ENCODE measurements around the gene PPFIA3.
"Not testable (repeated sequence)": the region's sequence is repeated elsewhere in the genome, so short reads cannot be mapped to it uniquely, and the experiment has no call there.

PPFIA3 gene

DNA sequence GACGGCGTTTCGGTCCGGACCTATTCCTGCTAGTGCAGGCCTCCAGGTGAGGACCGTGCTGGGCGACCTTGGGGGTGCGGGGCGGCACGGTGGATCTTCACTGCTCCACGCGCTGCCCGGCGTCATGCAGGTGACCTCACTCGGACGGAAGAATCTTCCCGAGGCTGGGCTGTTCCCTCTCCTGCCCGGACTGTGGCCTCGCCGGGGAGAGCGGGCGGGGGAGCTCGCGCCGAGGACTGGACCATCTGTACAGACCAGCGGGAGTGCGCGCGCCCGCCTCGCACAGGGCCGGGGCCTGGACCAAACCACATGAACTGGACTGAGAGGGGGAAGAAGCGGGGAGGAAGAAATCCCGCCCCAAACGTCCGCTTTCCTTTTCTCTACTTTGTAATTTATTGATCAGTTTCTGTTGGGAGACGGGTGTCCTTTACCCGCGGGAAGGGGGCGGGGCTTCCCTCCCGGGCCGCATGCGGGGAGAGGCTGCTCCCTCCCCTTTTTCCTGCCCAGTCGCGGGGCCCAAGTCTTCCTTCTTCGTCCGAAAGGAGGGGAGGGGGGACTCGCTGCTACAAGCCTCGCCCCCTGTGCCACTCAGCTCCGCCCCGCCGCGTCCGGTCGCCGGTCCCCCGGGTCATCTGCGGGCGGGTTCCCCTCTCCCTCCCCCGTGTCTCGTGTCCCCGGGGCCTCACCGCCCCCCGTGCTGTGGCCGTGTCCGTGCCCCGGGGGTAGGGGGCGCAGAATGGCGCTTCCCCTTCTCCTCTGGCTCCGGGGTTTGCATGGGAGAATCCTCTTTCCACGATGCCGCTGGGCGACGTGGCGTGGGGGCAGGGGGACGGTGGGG is 31.0 kb downstream of the PPFIA3 start:
- peak; percentile 72 for DNase-seq

DNA sequence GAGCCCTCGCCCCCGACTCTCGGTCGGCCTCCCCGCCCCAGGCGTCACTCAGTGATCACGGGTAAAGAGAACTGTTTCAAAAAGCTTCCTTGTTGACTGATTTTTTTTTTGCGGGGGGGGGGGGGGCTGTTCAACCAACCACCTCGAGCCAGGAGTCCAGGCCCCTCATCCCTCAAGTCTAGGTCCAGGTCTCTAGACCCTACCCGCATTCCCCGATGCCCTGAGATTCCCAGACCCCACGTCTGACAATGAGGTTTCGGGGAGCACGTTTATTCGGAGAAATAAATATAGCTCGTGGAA is 31.6 kb downstream of the PPFIA3 start:
- DNase-seq: no peak

DNA sequence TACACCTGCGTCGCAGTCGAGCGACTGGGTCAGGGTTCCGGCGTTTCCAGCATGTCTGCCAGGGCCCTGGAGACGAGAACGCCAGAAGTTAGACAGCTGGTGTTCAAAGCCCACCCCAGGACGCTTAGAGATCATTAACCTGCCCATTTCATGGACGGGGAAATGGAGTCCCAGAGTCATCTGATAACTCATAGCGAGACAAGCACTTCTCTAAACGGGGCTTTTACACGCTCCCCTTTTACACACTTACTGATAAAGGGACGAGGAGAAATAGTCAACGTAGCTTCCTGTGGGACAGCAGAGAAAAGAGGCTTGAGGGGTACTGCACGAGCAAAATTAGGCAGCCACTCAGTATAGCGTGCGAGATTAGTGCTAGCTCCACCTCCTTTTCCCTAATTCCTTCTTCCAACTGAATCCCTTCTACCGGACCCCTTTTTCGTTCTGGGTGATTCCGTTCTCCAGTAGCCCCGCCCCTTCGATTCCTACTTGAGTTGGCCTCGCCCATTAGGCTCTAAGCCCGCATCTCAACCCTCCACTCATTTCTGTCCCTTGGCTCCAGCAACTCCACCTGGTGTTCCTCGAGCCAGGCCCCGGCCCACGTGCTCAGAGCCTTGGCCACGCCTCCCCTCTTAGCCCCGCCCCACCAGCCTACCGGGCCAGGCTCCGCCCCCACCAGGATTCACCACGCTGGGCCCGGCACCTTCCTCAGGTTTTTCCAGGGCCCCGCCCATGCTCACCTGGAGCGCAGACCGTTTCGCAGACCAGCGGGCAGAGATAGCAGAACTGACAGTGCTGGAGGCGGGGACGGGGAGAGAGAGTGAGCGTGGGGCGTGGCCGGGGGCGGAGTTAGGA is 32.1 kb downstream of the PPFIA3 start:
- DNase-seq: no peak

DNA sequence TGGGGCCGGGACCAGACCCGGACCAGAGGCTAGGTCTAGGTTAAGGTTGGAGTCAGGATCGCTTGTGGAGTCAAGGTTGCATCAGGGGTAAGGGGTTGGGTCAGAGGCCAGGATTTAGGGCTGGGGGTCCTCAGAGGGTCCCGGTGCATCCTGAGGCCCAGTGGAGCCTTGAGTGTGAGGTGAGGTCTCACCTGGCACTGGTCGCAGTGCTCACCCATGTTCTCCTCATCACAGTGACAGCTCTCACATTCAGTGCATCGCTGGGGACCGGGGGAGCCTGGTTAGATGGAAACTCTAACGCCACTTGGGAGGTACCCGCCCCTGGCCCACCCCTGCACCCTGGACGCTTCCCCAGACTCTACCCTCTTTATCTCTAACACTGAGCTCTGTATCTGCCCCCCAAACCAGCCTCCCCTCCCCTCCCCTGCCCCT is 32.8 kb downstream of the PPFIA3 start:
- no peak for DNase-seq

DNA sequence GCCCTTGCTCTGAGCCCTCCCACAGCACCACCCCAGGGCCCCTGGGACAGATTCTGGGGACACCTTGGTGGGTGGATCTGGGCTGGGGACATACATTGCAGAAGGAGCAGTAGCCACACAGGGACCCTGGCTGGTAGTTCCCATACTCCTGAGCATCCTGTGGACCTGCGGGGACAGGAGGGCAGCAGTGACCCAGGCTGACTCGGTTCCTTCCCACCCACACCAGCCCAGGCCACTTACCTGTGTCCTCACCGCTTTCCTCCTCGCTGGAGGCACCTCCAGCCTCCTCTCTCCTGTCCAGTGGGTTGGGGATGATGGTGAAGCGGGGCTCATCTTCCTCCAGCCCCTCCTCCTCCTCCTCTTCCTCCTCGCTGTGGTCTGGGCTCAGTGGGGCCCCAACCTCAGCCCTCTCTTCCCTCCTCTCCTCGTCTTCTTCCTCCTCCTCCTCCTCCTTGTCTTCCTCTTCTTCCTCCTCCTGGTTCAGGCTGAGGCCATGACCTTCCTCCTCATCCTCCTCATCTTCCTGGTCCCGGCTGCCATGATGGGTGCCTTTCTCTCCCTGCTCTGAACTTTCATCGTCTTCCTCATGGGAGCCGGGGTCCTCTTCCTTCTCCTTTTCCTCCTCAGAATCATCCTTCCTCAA is 33.9 kb downstream of the PPFIA3 start:
- DNase-seq: no peak

DNA sequence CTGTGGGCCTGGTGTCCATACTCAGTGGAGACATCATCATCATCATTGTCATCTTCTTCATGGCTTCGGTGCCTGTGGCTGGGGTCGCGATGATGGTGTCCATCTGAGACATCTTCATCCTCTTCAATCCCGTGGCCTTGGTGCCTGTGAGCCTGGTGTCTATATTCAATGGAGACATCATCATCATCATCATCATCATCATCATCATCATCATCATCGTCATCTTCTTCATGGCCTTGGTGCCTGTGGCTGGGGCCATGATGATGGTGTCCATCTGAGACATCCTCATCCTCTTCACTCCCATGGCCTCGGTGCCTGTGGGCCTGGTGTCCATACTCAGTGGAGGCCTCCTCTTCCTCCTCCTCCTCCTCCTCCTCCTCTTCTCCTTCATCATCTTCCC is 34.9 kb downstream of the PPFIA3 start:
- no peak for DNase-seq

DNA sequence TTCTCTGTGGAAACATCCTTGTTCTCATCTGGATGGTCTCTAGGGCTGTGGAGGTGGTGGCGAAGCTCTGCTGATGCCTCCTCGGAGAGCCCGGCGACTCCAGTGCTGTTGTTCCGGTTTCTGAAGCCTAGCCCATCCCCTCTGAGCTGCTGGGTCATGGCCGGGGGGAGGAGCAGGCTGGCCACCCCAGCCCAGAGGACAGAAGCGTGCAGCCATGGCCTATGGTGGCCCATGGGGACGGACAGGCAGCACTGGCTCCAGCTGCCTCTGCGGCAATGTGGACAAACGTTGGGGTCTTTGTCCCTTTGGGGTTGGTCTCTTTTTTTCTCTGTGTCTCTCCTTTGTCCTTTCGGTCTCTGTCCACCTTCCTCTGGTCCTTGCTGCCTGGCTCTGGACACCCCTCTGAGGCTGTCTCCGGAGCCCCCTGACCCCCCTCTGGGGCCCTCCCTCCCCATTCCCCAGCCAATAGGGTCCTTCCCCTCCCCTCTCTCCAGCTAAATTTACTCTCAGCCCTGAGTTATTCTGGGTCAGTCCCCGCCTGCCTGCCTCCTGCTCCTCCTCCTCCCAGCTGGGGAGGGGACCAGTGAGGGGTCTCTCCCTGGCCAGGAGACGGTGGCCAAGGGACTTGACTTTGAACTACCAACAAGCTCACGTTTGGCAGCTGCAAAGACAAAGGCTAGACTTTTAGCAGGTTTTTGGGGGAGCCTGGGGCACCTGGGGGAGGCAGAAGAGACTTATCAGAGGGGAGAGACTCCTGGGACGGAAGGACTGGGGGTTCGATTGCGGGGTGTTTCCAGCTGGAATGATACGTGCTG is 35.9 kb downstream of the PPFIA3 start, which contains the start of gene HRC:
HRC (minus strand) TSS at position 392 of the 815 bp plus-strand sequence; CDS start at position 233, 159 bp downstream.
- no peak for DNase-seq

DNA sequence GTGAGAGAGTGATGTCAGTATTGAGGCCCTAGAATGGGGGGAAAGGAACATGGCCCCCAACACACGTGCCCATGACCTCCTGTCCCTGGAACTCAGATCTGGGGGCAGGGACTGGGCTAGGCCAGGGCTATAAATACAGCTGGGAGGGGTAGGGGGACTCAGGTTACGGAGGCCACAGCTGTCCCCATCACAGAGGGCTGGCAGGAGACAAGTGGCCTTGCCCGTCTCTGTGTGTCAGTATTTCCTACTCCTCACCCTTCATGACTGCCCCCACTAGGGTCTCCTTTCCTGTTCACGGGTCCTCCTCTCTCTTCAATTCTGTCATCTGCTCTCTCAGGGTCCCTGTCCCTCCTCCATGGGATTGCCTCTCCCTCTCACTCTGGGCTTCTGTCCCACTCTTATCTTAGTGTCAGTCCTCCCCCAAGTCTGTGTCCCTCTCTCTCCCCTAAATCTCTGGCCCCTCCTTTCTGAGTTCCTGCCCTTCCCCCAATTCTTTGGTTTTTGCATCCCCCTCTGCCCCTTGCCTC is 36.5 kb downstream of the PPFIA3 start:
- no peak for DNase-seq

DNA sequence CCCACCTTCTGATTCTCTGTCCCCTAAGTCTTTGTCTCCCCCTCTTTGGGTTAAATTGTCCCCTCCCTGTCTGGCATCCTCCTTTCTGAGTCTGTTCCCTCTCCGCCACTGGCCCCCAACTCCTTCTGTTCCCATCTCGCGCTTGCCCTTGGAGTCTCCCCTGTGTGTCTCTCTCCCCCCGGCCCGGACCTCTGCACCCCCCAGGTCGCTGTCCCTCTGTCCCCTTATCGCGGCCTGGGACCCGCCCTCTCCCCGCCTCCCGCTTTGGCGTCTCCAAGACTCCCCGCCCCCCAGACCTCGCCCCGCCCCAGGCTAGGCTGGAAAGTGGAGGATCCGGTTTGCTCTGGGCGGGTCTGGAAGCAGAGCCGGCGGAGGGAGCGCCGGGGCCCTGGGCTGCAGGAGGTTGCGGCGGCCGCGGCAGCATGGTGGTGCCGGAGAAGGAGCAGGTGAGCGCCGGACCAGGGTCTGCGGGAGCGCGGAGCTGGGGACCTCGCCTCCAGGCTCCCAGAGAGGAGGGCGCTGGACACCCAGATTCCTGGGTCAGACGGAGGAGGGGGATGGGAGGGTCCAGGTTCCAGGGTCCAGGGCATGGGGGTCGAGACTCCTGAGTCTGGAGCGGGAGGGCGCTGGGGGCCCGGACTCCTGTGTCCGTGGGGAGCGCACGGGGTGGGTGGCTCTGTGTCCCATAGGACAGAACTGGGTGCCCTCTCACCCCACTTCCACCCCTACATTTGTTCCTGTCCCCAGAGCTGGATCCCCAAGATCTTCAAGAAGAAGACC is 38.3 kb downstream of the PPFIA3 start, which contains the start of gene TRPM4:
TRPM4 (plus strand) TSS at position 348 of the 780 bp plus-strand sequence; CDS start at position 423, 75 bp downstream.
- DNase-seq: peak; percentile 63

DNA sequence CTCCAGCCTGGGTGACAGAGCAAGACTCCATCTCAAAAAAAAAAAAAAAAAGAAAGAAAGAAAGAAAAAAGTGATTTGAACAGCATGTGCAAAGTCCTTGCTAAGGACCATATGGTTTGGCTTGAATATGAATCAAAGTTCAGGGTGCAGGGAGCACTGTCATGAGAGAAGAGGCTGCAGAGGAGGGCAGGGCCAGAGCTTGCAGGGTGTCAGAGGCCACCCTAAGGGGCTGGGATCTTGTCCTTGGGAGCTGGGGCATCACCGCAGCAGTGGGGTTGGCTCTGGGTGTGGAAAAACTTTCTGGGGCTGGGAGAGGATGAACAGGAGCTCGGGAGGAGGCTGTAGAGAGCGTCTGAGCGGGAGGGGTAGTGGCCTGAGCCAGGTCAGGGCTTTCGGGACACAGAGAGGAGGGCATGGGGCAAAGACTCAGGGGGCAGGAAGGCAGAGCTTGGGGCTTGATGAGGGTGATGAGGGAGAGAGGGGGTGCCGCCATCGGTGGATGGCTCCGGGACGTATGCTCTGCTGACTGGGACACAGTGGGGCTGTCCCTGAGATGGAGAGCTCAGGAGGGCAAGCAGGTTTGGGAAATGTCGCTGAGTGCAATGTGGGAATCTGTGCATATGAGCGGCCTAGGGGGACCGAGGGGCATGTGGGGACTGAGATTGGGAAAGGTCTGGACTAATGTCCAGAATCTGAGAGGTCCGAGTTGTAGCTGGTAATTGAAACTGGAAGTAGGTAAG is 41.3 kb downstream of the PPFIA3 start:
- no peak for DNase-seq

DNA sequence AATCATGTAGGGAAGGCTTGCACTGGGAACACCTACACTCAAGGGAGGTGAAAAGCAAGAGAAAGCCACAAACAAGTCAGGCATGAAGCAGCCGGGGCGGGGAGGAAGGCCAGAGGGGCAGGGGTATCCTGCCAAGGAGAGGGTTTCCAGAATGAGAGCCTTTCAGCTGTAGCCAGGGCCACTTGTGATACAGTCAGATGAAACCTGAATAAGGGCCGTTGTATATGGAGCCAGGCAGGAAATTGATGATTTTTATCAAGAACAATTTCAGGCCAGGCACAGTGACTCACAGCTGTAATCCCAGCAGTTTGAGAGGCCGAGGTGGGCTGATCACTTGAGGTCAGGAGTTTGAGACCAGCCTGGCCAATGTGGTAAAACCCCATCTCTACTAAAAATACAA is 42.6 kb downstream of the PPFIA3 start:
- no peak for DNase-seq

DNA sequence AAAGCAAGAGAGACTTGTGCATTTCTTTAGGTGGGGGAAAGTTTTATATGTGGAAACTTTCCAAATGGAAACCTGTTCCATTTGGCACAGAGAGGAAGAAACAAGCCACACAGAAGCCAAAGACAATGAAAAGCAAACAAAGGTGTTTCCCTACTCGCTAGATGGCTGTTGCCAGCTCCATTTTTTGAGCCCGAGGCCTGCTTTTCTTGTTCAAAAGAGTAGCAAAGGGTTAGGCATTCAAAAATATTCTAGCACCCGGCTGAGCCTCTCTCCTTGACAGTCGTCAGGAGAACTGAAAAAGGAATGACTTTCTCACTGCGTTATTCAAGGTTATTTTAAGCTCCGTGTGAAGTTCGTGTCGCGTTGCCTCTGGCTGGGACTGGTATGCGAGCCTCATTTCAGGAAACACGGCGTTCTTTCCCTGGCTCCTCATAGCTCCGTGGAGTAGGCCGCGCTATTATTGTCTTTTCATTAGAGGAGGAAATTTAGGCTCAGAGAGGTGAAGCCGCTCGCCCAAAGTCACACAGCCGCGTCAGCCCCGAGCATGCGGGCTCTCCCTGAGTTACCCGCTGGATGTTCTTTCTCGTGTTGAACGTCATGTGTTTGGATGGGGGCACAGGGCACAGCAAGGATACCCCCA is 45.9 kb downstream of the PPFIA3 start:
- no peak for DNase-seq

DNA sequence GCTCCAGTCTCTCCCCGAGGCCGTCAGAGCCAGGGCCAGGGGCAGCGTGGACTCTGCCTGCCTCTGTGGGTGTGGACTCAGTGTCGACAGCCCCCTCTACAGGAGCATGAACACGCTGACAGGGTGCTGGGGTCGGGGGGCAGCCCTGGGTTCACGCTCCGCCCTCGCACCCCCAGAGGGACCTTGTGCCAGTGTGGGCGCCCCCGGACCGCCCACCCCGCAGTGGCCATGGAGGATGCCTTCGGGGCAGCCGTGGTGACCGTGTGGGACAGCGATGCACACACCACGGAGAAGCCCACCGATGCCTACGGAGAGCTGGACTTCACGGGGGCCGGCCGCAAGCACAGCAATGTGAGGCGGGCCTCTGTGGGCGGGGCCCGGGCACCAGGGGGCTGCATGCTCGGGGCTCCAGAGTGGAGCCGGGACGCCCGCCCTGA is 46.5 kb downstream of the PPFIA3 start:
- DNase-seq: no peak

DNA sequence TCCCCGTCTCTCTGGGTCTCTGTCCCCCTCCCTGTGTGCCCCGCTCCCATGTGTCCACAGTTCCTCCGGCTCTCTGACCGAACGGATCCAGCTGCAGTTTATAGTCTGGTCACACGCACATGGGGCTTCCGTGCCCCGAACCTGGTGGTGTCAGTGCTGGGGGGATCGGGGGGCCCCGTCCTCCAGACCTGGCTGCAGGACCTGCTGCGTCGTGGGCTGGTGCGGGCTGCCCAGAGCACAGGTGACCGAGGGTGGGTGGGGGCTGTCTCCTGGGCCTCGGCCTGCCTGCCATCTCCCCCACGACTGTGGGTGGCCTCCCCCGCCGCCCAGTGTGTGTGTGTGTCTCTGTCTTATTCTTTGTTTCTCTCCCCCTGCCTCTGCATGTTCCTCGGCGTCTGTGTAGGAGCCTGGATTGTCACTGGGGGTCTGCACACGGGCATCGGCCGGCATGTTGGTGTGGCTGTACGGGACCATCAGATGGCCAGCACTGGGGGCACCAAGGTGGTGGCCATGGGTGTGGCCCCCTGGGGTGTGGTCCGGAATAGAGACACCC is 48.6 kb downstream of the PPFIA3 start:
- no peak for DNase-seq

DNA sequence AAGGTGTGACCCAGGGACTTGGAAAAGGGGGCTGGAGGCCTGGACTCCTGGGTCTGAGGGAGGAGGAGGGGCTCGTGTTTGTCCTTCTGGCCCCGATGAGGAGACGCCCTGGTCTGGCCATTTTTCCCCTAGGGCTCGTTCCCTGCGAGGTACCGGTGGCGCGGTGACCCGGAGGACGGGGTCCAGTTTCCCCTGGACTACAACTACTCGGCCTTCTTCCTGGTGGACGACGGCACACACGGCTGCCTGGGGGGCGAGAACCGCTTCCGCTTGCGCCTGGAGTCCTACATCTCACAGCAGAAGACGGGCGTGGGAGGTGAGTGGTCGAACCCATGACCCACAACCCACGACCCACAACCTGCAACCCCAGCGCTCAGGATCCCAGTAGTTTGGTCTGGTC is 49.1 kb downstream of the PPFIA3 start:
- DNase-seq: no peak

DNA sequence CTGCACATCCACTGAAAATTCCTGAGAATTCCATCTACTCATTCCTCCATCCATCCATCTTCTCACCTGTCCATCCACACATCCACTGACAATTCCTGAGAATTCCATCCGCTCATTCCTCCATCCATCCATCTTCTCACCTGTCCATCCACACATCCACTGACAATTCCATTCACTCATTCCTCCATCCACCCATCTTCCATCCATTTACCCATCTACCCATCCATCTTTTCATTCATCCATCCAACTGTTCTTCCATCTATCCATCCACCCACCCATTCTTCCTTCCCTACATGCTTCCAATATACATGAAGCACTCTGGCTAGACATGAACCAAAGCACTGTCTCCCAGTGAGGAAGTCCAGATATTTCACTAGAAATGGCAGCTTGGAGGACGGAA is 53.9 kb downstream of the PPFIA3 start:
- no peak for DNase-seq

DNA sequence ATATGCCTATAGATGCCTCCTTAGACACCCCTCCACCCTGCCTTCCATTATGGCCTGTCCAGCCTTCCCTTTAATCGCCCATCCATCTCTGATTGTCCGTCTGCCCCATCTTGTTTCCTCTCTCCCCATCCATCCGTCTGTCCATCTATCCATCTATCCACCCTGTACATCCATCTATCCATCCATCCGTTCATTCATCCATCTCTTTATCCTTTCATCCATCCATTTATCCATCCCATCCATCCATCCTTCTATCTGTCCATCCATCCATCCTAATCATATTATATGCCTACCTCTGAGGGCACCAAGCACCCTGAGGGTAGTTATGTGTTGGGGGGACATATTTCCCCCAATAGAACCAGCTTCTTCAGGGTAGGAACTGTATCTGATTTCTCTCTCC is 61.3 kb downstream of the PPFIA3 start:
- no peak for DNase-seq

DNA sequence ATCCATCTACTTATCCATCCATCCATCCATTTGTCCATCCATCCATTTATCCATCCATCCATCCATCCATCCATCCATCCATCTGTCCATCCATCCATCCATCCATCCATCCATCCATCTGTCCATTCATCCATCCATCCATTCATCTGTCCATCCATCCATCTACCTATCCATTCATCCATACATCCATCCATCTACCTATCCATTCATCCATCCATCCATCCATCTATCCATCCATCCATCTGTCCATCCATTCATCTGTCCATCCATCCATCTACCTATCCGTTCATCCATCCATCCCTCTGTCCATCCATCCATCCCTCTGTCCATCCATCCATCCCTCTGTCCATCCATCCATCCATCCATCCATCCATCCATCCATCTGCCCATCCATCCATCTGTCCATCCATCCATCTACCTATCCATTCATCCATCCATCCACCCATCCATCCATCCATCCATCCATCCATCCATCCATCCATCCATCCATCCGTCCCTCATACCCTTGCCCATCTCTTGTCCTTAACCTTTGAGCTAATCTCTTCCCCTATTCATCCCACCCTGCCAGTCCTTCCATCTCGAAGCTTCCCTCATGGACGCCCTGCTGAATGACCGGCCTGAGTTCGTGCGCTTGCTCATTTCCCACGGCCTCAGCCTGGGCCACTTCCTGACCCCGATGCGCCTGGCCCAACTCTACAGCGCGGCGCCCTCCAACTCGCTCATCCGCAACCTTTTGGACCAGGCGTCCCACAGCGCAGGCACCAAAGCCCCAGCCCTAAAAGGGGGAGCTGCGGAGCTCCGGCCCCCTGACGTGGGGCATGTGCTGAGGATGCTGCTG is 62.9 kb downstream of the PPFIA3 start:
- not testable (repeated sequence) for DNase-seq

DNA sequence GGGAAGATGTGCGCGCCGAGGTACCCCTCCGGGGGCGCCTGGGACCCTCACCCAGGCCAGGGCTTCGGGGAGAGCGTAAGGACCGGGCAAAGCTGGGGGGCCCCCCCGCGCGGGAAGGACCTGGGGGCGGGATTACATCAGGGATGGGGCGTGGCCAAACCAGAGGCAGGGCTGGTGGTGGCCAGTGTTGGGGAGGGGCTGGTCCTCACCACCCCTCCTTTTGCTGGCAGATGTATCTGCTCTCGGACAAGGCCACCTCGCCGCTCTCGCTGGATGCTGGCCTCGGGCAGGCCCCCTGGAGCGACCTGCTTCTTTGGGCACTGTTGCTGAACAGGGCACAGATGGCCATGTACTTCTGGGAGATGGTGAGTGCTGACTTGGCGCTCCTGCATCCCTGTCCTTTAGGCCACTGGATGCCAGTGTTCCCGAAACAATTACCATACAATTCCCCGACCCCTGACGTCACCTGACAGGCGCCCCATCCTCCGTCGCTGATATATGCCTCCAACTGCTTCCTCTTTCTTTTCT is 63.6 kb downstream of the PPFIA3 start:
- no peak for DNase-seq
